GM19025 (cell line): ENCODE measurements around the gene ADAMTS17.
"Not testable (repeated sequence)": the region's sequence is repeated elsewhere in the genome, so short reads cannot be mapped to it uniquely, and the experiment has no call there.

Experiments
- ATAC-seq: cut with Tn5 transposase; IDR thresholded peaks from one replicate; pipeline ENCODE4 v1.9.1; 2021; ENCODE audit warnings: mild to moderate bottlenecking, low read depth, moderate library complexity; ENCODE audit not compliant: unreplicated experiment

Gene ADAMTS17

DNA sequence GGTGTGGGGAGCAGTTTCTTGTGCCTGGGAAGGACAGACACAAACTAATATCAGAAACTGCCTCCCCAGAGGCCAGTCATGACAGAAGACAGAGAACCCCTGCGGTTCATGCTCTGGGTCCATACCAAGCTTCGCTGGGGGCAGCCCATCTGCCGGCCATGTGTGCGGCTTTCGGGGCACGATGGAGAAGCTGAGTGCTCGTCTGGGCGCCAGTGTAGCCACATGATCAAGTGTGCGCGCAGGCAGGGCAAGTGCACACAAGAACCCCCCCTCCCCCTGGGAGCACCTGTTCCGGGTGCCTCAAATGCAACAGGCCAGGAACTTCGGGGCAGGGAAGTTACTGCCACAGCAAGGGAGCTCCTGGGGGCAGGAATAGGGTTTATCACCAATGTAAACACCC is 1.8 kb downstream of the ADAMTS17 start:
- ATAC-seq, result no peak

GRCh38 chr15:100339451-100339850 is 2.3 kb downstream of the ADAMTS17 start:
- not testable (repeated sequence) for ATAC-seq

GRCh38 chr15:100338971-100339444 is 2.8 kb downstream of the ADAMTS17 start:
- no peak for ATAC-seq

DNA sequence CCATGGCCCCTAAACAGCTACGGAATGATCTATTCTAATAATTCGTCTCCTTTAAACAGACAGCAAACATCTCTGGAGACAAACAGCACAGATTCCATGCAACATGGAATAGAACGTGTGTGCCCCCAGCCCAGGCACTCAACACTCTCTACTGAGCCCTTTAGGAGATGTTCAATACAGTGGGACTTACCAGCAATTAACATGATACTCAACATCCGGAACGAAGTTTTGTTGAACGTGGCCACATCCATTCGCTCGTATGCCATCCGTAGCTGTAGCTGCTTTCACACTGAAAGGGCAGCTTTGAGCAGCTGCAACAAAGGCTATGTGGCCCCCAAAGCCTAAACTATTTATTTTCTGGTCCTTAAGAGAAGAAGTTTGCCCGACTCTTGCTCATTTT is 3.5 kb downstream of the ADAMTS17 start:
- ATAC-seq, result no peak

DNA sequence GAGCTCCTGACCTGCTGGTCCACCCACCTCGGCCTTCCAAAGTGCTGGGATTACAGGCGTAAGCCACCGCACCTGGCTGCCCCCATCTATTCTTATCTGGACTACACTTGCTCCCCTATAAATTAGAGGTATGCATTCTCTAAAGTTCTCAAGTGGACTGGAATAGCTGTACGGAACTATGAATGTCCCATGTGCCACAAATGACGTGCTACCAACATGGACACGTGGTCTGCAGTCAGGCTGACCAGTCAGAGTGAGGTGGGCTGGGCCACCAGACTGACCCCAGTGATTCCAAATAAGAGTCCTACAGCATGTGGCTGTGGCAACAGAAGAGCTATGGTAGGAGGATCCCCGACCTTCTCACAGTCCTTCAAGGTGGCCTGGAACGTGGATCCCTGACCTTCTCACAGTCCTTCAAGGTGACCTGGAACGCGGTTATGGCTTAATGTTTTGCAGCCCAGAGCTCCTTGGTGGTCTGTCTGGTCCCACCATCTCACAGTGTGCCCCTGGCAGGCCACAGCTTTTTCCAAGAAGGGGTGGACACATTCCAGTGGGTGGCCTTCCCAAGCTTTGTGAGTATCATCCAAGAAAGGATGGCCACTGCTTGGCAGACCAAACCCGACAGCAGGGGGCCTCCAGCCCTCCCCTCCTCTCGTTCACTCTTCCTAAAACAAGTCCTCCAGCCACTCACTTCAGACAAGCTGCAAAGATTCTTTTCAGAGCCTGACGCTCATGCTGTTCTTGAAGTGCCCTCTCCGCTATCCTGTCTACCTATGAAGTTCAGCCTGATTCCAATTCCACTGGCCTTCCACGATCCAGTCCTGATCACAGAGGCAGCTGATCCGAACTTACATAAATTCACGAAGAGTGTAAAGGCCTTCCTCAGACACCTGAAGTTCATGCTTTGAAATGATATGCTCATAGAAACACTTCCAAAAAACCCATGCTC is 4.4 kb downstream of the ADAMTS17 start:
- ATAC-seq, result no peak

DNA sequence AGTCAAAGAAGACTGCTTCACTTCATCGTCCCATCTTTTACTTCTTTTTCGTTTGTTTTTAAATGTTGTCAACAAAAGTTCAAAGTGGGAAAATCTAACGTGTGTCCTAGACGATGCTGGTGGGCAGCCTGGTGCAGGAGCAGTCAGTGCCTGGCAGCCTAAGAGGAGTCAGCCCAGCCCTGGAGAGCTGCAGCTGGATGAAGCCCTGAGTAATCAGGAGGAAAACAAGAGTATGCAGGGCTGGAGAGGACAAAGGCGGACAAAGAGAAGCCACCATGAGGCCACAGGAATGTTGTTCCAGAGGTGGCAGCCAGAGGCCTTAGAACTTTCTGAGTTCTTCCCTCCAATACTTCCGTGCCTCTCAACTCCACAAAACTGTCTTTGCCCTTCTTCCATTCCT is 5.7 kb downstream of the ADAMTS17 start:
- ATAC-seq, result no peak

DNA sequence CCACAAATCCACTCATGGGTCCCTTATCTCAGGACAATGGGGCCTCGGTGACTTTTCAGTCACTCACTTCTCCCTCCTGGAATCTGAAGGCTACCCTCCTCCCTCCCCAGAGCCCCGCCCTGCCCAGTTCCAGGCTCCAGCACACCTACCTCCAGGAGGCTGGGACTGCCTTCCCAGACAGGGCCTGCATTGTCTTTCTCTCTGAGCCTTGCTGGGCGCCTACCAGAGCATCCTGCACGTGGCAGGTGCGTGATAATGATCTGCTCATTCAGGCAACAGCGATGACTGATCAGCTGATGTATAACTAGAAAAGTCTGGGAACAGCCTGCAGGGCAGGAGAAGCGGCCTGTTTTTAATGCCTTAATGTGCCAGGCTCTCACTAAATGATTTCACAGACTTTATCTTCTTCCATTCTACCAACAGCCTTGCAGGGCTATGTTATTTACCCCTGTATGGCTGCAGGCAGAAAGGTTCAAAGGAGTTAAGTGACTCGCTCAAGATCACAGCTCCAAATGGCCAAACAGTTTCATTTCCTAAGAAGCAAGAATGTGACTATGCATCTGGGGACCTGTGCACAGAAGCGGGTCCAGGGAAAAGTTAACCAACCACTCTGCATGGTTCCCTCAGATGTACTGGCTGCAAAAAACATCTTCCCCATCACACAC is 6.3 kb downstream of the ADAMTS17 start:
- no peak for ATAC-seq

DNA sequence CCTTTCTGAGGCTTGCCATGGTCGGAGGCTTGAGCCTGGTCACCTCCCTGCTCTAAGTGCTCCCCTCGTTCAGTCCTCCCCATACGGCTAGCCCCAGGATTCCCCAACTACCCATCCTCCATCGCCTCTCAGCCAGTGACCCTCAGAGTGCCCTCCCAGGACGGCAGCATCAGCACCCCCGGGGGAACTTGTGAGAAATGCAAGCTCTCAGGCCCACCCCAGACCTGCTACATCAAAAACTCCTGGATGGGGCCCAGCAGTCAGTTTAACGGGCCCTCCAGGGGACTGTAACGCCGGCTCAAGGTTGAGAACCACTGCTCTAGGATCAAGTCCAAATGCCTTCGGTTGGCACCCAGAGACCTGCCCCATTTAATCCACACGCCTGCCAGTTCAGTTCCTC is 6.9 kb downstream of the ADAMTS17 start:
- no peak for ATAC-seq

- ATAC-seq, result no peak
Measured at GRCh38 chr15:100334456-100334855, 7.3 kb downstream of the ADAMTS17 start.

GRCh38 chr15:100334015-100334414 is 7.8 kb downstream of the ADAMTS17 start:
- ATAC-seq, result no peak

- ATAC-seq, result no peak
Measured at GRCh38 chr15:100333236-100333635, 8.5 kb downstream of the ADAMTS17 start.

- no peak for ATAC-seq
Measured at GRCh38 chr15:100332721-100333120, 9.1 kb downstream of the ADAMTS17 start.

- no peak for ATAC-seq
Measured at GRCh38 chr15:100332231-100332630, 9.5 kb downstream of the ADAMTS17 start.

- no peak for ATAC-seq
Measured at GRCh38 chr15:100330629-100331215, 11.1 kb downstream of the ADAMTS17 start.

GRCh38 chr15:100330221-100330620 is 11.6 kb downstream of the ADAMTS17 start:
- no peak for ATAC-seq

DNA sequence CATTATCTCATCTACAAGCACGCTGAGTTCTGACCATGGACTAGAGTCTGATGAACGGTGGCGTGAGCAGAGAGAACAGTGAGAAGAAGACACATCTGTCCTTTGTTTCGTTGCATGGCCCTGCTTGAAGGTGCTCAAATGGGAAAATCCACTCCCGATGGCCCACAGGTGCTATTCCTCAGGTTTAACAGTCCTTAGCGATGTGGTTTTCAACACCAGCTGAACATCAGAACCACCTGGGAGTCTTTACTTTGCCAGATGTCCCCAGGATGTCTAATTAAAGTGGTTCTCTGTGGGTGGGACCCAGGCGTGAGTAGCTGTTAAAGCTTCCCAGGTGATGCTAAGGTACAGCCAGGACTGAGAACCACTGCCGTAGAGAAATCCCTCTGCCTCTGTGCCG is 13.0 kb downstream of the ADAMTS17 start:
- ATAC-seq, result no peak

DNA sequence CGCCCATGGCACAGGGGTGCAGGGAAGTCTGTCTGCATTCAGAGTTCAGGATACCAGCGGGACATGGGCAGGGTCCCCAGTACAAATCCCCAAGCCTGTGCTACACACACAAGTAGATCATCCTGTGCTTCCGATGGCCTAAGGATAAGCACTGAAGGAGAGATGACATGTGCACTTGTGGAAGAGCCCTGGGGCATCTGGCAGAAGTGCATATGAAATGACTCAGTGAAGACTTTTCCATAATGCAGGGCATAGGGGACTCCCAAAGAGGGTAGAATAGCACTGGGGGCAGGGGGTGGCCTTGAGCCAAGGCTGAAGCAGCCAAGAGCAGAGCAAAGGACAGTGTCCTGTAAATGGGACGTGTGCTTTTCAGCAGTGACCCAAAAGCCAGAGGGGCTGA is 22.9 kb downstream of the ADAMTS17 start:
- ATAC-seq, result no peak

- ATAC-seq, result no peak
Measured at GRCh38 chr15:100314809-100315400, 26.9 kb downstream of the ADAMTS17 start.

DNA sequence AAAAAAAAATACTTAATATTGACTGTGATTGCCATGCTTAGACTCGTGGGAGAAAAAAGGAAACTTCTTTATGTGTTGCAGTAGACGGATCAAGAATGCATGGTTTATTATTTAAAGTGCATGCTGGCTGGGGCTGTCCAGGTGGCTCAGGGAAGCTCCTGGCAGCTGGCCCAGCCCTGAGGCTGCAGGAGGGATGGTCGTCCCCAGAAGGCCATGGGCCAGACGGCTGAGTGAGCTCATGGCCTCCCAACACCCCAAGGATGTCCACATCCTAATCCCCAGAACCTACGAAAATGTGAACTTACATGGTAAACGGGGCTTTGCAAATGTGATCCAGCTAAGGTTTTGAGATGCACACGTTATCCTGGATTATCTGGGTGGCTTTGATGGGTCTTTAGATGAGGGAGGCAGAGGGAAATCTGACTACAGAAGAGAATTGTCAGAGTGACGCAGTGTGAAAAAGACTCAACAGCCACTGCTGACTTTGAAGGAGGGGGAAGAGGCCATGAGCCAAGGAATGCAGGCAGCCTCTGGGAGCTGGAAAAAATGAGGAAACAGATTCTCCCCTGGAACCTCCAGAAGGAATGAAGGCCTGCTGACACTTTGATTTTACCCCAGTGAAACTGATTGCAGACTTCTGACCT is 29.8 kb downstream of the ADAMTS17 start:
- no peak for ATAC-seq

GRCh38 chr15:100311154-100311625 is 30.6 kb downstream of the ADAMTS17 start:
- ATAC-seq, result no peak
